ENCODE data around the gene KIF1A.
A peak's percentile ranks its signal among the peaks of the same experiment; 100 is the strongest.
"Not testable (repeated sequence)": the region's sequence is repeated elsewhere in the genome, so short reads cannot be mapped to it uniquely, and the experiment has no call there.

The KIF1A gene

DNA sequence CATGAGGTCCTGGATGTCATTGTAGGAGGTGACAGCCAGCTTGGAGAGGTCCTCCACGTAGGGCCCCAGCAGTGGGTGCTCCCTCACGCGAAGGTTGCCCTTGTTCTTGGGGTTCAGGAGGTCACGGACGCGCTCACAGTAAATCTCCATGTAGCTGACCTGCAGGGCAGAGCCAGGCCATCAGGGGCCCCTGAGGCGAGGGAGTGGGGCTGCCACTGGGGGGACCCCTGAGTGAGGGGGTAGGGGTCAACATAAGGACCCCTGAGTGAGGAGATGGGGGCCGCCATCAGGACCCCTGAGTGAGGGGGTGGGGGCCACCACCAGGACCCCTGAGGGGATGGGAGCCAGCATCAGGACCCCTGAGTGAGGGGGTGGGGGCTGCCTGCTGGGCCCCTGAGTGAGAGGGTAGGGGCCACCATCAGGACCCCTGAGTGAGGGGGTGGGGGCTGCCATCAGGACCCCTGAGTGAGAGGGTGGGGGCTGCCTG is 33.6 kb downstream of the KIF1A start:
- DNase-seq: no peak

DNA sequence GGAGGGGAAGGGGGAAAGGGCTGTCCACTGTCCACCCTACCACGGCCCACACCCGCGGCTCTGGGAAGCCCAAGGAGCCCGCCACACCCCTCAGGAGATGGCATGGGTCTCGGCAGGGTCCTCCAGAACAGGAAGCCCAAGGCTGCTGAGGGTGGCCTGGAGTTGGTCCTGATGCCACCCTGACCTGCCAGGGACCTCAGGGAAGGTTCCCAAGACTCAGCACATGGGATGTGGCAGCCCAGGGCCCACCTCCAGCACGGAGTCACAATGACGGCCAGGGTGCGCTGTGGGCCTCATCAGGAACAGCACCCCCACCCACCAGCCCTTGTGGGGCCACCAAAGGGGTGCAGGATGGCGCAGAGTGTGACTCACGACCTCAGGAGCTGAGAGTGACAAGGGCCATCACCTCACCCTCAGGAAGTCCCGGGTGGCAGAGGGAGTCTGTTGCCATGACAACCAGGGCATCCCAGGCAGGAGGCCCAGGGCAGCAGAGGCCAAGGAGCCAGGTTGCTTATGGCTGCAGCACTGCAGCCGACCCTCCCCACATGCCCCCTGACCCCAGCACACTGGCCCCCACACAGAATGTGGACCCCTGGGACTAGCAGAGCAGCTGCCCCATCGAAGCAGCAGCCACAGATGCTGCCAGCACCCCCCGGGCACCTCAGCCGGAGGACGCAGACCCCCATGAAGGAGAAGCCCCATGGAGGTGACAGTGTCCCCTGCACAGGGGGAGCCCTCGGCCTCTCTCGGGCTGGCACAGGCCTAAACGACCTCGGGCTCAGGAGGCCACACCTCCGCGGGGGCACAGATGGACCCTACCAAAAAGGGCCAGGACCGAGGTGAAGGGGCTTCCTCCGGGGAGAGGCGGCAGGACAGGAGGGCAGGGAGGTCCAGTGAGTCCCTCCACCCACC is 34.3 kb downstream of the KIF1A start:
- DNase-seq: peak; percentile 33

DNA sequence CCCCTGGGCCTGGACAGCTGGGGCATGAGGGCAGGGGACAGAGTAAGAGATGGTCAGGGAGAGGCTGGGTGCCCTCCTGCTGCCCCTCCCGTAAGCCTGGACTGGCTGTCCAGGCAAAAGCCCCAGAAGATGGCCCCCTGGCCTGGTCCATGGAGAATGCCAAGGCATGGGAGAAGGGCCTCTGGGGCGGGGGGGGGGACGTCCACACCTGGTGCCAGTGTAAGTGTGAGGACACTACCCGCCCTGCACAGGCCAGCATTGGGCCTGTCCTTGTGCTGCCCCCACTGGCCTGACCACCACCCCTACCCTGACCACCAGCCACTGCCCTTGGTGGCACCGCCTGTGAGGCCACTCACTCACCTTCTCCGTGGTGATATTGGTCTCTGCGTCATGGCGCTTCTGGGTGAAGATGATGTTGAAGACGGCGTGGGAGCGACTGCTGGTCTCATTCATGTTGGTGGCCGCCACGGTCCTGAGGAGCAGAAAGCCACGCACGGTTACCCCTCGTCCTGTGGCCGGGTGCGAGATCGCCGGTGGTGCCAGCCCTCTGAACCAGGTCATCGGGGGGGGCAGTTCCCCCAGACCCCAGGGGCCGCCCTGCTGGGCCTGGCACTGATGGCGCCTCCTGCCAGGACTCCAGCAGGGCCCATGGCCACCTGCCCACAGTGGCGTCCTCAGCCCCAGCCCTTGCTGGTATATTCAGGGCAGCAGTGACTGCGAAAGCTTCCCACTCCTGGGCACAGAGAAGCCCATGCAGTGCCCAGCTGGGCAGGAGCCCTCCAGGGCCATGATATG is 35.2 kb downstream of the KIF1A start:
- DNase-seq: no peak

DNA sequence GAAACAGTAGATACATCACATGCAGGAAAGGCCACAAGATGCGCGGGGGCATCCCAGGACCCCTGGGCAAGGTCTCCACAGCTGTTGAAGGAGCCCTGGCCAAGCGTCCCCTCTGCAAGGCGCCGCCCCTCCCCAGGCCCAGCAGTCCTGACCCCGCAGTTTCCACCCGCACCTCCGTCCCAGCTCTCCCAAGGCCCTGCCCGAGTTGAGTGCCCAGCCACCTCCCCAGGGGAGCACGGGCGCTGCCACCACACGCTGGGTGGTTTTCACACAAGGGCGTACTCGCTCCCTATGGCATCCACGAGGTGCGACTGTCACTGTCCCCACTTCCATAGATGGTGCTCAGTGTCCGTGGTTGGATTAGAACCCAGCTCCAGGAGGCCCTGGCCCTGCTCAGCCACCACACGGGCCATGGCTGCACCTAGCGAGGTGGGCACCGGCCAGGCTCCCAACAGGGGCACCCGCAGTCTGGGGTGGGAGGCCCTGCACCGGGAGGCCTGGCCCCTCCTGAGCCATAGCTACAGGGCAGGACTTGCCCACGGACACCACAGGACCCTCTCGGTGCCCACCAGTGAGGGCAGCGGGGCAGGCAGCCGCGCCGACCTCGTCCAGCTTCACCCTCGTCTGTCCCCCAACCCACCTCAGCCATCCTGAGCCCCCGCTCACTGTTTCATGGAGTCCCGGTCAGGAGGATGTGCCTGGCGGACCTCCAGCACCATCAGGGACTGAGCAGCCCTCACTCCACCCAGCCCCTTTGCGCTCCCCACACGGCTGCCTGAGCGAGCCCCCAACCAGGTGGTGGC is 36.0 kb downstream of the KIF1A start:
- DNase-seq: no peak

DNA sequence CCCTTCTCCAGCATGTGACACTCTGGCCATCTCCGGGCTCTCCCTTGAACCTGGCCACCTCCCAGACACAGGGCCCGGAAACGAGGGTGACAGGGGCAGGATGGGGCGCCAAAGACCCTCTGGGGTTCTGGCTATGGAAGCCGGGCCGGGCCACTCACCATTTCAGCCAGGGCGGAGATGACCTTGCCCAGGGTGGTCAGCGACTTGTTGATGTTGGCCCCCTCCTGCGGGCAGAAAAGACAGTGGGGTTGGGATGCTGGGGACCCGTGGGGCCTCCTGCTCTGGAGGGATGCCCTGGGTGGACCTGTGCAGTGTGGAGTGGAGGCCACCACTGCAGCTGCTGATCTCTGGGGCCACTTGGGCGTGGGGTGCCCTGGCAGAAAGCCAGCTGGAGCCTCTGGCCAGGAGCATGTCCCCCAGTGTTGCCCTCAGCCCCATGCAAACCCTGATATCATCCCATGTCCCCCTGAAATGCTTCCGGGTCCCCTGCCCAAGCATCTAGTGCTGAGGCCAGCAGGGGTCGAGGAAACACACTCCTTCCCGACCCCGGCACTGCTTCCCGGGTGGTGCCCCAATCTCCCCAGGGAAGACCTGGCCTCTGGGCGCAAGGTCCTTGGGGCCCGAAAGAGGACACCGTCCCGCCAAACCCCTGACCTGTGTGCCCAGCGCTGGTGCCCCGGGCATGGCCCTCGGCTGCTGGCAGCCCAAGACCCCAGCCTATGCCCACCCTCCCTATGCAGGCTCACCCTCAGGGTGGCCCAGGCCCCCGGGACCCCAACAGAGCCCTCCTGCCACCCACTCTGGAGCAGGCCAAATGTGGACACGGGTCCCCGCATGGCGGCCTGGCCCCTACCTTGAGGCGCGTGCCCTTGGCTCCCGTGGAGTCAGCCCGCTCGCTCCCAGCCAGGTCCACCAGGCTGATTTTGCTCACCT is 36.9 kb downstream of the KIF1A start:
- DNase-seq: no peak

DNA sequence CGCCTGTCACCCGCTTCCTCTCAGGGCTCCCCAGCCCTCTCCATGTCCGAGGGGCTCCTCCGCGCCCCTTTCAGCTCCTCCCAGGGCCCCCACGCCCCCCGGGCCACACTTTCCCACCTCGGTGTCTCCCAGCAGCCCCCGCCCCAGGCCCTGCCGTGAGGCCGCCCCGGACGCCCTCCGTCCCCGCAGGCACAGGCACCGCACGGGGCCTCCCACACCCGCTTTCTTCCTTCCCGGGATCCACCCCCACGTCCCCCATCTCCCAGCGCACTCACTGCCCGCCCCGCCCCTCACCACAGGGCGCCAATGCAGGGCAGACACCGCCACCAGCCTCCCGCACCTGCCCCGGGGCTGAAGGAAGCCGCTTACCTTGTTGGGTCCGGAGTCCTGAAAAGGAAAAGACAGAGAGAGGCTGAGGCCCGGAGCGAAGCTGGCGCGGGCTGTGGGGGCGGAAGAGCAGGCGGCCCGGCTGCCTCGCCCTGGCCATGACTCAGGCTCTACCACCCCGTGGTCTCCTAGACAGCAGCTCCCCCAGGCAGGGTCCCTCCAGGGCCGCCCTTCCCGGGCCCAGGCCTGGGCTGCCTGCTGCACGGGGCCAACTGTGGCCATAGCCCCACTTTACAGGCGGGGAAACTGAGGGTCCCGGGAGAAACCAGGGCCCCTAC is 37.7 kb downstream of the KIF1A start:
- no peak for DNase-seq

DNA sequence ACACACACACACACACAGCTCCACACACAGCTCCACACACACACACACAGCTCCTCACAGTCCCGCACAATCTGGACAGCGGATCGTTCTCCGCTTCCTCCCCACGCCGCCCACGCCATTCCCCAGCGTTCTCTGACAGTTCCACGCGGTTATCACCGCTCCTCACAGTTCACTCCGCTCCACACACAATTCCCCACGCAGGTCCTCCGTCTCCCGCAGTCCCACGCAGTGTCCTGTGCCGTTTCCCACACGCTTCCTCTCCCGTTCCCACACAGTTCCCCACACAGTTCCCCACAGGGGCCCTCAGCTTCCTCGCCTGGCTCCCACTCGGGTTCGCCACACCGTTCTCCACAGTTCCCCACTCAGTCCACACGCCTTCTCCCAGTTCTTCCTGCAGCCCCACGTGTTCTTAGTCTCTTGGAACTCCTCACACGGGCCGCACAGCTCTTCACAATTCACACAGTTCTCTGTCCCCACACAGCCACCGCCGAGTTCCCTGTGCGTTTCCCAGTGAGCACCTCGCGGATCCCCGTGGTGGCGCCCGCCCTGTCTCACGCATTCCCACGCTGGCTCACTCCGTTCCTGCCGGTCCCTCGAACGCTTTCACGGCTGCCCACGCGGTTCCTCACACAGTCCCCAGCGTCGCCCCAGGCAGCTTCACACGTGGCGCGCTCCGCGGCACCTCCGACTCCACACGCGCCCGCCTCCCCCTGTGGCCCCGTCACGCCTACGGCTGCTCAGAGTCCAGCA is 38.4 kb downstream of the KIF1A start:
- DNase-seq: no peak

DNA sequence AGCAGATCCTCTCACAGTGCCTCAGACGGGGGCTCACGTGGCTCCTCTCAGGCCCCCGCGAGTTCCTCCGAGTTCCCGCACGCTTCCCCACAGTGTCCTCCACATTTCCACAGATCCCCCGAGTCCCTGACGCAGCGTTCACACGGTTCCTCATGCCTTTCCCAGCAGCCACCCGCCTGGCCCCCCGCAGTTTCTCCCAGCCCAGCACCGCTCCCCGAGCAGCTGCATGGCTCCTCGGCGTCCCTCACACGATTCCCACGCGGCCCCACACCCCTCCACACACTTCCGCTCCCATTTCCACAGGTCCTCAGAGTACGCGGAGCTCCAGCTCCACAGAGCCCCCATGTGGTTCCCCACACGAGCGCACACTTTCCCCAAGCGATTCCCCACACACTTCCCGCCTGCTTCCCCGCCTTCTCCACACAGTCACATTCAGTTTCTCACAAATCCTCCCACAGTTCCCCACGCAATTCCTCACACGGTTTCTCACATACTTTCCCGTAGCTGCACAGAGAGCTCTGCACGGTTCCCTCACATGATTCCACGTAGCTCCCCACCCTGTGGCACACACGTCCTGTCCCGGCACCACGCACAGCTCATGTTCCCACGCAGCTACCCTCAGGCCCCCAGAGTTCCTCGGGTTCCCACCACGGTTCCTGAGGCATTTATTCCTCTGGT is 39.9 kb downstream of the KIF1A start:
- no peak for DNase-seq

DNA sequence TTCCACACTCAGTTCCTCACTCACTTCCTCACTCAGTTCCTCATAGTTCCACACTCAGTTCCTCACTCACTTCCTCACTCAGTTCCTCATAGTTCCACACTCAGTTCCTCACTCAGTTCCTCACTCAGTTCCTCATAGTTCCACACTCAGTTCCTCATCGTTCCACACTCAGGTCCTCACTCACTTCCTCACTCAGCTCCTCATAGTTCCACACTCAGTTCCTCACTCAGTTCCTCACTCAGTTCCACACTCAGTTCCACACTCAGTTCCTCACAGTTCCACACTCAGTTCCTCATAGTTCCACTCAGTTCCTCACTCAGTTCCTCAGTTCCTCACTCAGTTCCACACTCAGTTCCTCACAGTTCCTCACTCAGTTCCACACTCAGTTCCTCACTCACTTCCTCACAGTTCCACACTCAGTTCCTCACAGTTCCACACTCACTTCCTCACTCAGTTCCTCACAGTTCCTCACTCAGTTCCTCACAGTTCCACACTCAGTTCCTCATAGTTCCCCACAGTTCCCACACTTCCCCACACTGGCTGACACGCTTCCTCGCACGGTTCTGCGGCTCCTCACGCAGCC is 40.7 kb downstream of the KIF1A start:
- not testable (repeated sequence) for DNase-seq

DNA sequence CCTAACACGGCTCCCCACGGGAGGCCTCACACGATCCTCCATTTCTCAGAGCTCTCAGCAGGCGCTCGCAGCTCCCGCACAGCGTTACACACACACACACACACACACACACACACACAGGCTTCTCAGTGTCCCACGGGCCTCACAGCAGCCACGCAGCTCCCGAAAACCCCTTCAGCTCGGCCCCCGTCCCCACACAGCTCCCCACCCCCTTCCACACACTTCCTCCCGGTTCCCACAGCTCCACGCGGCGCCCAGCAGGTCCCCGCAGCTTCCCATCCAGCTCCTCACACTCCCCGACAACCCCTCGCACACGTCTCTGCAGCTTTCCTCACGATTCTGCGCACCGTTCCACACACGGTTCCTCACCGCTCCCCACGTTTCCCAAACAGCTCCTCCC is 41.6 kb downstream of the KIF1A start:
- no peak for DNase-seq

DNA sequence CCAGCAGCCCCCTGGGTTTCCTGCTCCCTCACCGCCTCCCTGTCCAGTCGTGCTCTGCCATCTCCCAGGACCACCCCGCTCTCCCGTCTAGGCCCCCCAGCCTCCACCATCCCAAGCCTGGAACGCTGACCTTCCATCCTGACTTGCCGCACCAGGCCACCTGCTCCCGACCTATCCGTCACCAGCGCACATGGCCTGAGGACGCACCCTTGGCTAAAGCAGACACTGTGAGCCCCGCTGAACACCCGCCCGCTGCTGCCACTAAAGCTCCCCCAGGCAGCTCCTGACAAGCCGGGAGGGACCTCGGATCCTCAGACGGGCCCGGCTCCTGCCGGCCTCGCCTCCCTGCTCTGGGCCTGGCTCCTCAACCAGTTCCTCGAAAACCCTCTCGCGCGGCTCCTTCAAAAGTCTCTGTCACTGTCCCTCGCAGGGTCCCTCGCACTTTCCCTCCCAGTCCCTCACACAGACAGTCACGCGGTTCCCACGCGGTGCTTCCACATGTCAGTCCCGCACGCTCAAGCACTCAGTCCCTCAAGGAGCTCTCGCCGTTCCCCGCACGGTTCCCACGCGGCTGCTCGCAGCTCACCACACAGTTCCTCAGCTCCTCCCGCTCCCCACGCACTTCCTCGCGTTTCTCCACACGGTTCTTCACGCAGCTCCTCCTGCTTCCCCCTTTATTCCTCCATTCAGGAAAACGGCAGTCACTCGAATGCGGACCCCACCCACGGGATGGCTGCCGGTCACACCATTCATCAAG is 42.4 kb downstream of the KIF1A start:
- DNase-seq: no peak

DNA sequence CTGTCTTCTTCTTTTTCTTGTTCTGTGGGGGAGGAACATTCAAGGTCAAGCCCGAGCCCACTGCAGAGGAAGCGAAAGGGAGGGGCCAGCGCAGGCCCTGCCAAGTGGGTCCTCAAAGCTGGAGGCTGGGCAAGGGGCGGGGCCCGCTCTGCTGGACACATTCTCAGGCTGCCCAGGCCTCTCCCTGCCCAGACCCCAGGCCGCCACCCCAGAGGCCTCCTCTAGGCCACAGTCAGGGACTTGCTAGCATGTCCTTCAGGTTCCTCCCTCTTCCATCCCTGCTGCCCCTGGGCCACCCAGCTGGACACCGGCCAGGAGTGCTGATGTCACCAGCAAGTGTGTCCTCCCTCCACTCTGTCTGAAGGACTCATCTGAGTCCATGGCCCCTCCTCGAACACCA is 44.1 kb downstream of the KIF1A start:
- no peak for DNase-seq

DNA sequence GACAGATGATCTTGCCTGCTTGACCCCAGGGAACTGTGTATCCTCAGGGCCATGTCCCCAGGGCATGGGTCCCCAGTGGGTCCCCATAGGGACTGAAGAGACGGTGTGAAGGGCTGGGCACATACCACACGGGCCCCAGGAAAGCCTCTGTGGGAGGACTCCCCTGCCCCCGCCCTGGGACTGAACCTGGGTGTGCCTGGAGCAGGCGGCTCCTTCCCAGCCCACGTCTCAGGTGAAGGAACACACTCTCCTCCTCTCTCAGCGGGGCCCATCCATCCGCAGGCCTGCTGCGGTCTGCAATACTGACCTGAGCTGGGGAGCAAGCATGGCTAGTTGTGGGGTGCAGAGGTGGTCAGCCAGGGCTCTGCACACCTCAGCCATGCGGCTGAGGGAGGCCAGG is 45.2 kb downstream of the KIF1A start:
- DNase-seq: no peak

DNA sequence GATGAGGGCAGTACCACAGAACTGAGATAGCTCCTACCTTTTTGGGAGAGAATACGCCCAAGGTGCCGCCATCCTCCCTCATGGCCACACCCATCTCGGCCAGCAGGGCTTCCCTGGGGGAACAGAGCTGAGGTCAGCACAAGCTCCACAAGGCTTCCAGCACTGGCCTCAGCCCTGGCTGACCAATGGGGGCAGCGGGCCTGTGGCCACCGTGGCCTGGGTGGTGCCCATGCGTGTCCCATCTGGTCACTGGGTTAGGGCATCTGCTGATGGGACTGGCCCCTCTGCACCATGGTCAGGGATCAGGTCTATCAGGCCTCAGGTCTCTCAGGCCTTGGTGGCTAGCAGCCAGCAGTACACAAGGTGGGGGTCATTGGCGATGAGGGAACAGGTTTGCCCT is 50.9 kb downstream of the KIF1A start:
- DNase-seq: no peak

DNA sequence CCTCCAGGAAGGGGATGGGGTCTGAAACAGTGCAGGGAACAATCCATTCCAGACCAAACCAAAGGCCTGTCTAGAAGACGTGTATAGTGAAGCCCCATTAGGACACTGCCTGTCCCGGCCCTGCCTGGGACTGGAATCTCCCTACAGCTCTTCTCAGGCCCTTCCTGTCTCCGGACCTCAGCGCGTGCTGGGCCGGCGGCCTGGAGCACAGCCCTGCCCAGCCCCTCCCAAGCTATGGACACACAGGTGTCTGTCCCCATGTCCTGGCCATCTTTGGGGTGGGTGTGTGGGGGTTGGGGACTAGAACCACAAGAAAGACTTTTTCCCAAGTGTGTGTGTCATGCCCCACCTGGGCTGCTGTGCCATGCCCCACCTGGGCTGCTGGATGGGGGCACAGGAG is 51.8 kb downstream of the KIF1A start:
- no peak for DNase-seq

DNA sequence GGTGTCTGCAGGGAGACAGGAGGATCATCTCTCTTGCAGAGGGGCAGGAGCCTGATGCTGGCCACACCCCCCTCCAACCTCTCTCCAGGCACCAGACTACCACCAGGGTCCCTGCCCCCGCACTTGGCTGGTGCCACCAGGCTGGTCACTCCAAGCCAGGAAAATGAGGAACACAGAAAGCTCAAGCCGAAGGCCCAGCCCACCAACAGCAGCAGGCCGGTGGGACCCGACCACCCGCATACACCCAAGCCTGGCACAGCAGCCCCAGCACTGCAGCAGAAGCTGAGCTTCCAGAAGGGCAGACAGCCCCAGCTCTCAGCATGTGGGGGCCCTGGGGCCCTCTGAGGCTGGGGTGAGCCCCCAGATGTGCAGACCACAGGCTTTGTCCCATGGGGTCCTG is 52.7 kb downstream of the KIF1A start:
- DNase-seq: no peak

DNA sequence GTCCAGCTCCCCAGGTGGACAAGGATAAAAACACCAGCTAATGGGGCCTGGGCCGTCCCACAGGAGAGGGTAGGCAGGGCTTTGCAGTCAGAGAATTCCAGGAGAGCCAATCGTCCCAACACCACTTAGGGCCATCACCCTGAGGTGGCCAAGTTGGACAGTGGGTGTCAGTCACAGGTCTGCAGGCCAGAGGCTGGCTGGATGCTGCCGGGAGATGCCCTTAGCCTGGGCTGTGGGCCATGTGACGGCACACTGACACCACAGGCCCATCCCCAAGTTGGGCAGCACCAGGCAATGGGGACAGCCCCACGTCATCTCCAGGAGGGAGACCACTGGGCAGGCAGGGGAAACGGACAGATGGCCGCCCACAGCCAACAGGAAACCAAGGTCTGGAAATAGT is 53.9 kb downstream of the KIF1A start:
- DNase-seq: no peak

DNA sequence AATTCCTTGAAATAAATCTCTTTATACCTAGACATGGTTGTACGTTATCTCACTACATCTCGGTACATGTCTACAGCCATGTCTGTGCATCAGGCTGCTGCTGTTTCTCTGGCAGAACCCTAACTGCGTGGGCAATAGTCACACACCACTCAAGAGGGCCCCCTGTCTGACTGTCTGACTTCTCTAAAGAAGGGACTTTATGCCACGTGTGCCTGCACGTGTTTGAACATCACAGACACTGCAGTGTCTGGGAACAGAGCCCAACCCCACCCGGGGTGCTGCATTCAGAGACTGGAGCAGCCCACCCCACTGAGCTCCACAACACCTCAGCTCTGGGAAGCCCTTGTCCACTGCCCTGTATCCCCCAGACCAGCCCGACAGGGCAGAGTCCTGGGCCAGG is 55.0 kb downstream of the KIF1A start:
- no peak for DNase-seq

DNA sequence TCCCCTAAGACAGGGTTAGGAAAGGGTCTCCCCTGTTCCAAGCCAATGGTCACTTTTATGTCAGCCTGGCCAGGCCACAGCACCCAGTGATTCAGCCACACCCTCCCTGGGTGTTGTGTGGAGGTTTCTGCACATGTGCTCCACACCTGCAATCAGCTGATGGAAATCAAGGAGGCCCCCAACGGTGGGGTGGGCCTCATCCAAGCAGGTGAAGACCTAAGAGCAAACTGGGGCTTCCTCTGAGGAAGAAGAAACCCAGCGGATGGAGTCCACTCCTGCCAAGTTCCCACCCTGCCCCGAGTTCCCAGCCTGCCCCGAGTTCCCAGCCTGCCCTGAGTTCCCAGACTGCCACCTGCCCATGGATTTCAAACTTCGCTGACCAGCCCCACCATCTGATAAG is 55.4 kb downstream of the KIF1A start:
- no peak for DNase-seq
